ENCODE results near the gene PRR20C.

- TF ChIP-seq POLR2A (IDR thresholded peaks at IDR 0.05; ENCODE audit: low read depth, low read length): no peak
- TF ChIP-seq TAF1 (IDR thresholded peaks at IDR 0.05; ENCODE audit: low read depth, low read length): no peak
- no peak for TF ChIP-seq POLR2AphosphoS5 (IDR thresholded peaks at IDR 0.05; ENCODE audit: low read depth, low read length)
- no peak for TF ChIP-seq PAX5 (IDR thresholded peaks at IDR 0.05; ENCODE audit: insufficient read depth, low read length, severe bottlenecking)
- TF ChIP-seq POU2F2 (IDR thresholded peaks at IDR 0.05; ENCODE audit: low read depth, low read length): no peak
- no peak for TF ChIP-seq SPI1 (IDR thresholded peaks at IDR 0.05; ENCODE audit: low read depth, low read length)
These were observed 37.8 kb downstream of the PRR20C start for GRCh38 chr13:57191667-57192066.

Measured in GM12891 (cell line).